Transverse colon (tissue), 4 donors: ENCODE data around the gene ASXL1. TPM values are rescaled to one million over a fixed set of nuclear protein-coding genes. Genes with fewer than 3 reads are reported as not detected.

Experiments
- DNase-seq: peaks from one replicate; pipeline ENCODE4 v3.0.0-alpha.2; 2019
- H3K27ac ChIP-seq, 4 donors: fragments of 200-600 bp; sonication (generic); 2 replicates each; pipeline ENCODE4 v1.5.1; 2016 to 2018; ENCODE audit warnings: inconsistent platforms in 4 of 4
- H3K27me3 ChIP-seq: fragments of 200-600 bp; sonication (generic); 2 replicates; pipeline ENCODE4 v1.5.1; 2017; ENCODE audit warnings: inconsistent platforms
- H3K36me3 ChIP-seq, 4 donors: fragments of 200-600 bp; sonication (generic); 2 replicates each; pipeline ENCODE4 v1.5.1; 2017 to 2019; ENCODE audit warnings: inconsistent platforms in 4 of 4
- H3K4me1 ChIP-seq, 4 donors: fragments of 200-600 bp; sonication (generic); 2 replicates each; pipeline ENCODE4 v1.5.1; 2017 to 2020; ENCODE audit warnings: inconsistent platforms in 4 of 4
- H3K4me3 ChIP-seq, 4 donors: fragments of 200-600 bp; sonication (generic); 1 replicate in 1 of 4; 2 replicates in 3 of 4; pipeline versions ENCODE4 v1.5.1 to v1.6.1; 2017 to 2019; ENCODE audit warnings: inconsistent platforms in 4 of 4
- H3K9me3 ChIP-seq, 2 donors: fragments of 200-600 bp; sonication (generic); 2 replicates each; pipeline ENCODE4 v1.5.1; 2017 to 2019; ENCODE audit warnings: inconsistent platforms in 2 of 2
- CTCF ChIP-seq, 5 experiments: fragments of 200-600 bp in 3 of 5; fragments of 450-650 bp in 2 of 5; sonication (generic) in 3 of 5; IDR thresholded peaks; 1 replicate in 2 of 5; 2 replicates in 3 of 5; pipeline ENCODE4 v1.5.1; 2016 to 2017; ENCODE audit warnings: antibody characterized with exemption in 5 of 5, inconsistent platforms in 3 of 5, mild to moderate bottlenecking in 2 of 5, moderate library complexity in 1 of 5
- EP300 ChIP-seq: sonication (generic); formaldehyde crosslinking; IDR thresholded peaks from one replicate; pipeline ENCODE4 v1.6.1; 2017; ENCODE audit warnings: antibody characterized with exemption, low read depth
- POLR2A ChIP-seq: fragments of 450-650 bp; IDR thresholded peaks from one replicate; pipeline ENCODE4 v1.6.1; 2016; ENCODE audit warnings: antibody characterized with exemption, mild to moderate bottlenecking, moderate library complexity
- POLR2AphosphoS5 ChIP-seq, 3 donors: sonication (generic); formaldehyde crosslinking; IDR thresholded peaks; one replicate each; pipeline ENCODE4 v1.6.1; 2016; ENCODE audit warnings: antibody characterized with exemption in 3 of 3
- WGBS, 2 donors: methylation state at CpG; one replicate each; pipeline ENCODE4 v1.1.5; 2018; ENCODE audit warnings: low coverage in 1 of 2; 5-methylcytosine and 5-hydroxymethylcytosine counted together
- in situ Hi-C, 4 donors: fragments of 200-750 bp; cut with MboI; loops; one replicate each; pipeline versions ENCODE4 v1.15.0 to v1.15.1; 2017; ENCODE audit warnings: low sequenced_read_pairs in 3 of 4, low pct_ligation_motif_present in 1 of 4, low pct_unique_long_range_greater_than_20kb in 1 of 4
- intact Hi-C: fragments of 100-400 bp; cut with DNase I; formaldehyde crosslinking; loops from one replicate; pipeline ENCODE4 v1.15.1; 2023; ENCODE audit warnings: low total_unique reads
- total RNA-seq, 4 donors: library from RNA; depleted of rRNA; stranded (reverse); fragments of >200 nt; gene quantifications; one replicate each; pipeline ENCODE4 v1.1.0, GENCODE V29; 2016

The ASXL1 gene
- total RNA-seq, 4 donors from 2014 or later, result 39.6 to 293 (median 92.8) TPM

DNA sequence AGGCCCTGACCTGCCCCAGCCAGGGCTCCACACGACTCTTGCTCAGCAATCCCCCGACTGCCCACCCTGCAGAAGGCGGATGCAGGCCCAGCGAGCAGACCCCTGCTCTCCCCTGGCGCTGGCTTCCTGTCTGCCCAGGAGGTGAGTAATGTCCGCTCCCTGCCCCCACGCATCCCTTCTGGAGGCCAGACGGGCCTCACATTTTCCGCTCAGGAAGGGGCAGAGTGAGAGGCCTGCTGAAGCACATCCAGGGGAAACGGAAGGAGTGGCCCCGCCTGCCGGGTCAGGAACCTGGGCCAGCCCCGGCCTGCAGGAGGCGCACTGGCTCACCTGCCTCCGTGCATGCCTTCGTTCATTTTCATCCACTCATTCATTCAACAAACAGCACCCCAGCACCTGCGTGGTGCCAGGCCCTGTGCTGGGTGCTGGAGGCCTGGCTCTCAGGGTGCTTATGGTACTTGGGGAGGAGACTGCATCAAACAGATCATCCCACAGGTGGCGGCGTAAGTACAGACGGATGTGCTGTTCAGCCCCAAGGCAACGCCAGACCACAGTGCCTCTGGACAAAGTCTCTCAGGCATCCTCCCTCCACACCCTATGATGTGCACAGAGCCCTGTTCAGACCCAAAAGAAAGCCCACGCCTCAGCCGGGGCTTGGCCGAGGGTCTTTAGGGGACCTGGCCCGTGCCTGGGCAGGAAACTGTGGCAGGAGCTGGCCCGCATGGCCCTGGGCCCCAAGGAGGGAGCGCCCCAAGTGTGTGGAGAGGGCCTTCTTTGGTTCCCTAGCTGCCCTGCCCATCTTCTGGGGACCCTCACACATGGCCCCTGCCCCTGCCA is 112.1 kb downstream of the ASXL1 start:
- Histone ChIP-seq H3K4me1 (peaks cover 70 to 98% (median 84%) of the 10 kb centered on the region in 4 donors), H3K27me3 (no peaks in the 10 kb centered on the region), H3K36me3 (no peaks in the 10 kb centered on the region), H3K9me3 (no peaks in the 10 kb centered on the region), H3K4me3 (no peak overlapping the region), H3K27ac (peak overlapping the region; percentile 87 to 96 (median 95))
- intact Hi-C loops (no loop called here), in situ Hi-C loops (no loop called here)
- peak; percentile 53 for DNase-seq
- peak; percentile 38 to 59 (median 40) for TF ChIP-seq CTCF (IDR thresholded peaks at IDR 0.05)
- TF ChIP-seq POLR2A, result no peak
- peak in 2 of 3 donors; percentile 13 to 24 for TF ChIP-seq POLR2AphosphoS5 (IDR thresholded peaks at IDR 0.05)
- 0 to 64% methylated on average over 1 to 24 of the region's 27 CpGs for WGBS, 2 donors

- intact Hi-C loops (no loop called here), in situ Hi-C loops (no loop called here)
- no peaks in the 10 kb centered on the region for H3K9me3 ChIP-seq
- no peak for TF ChIP-seq POLR2AphosphoS5 (IDR thresholded peaks at IDR 0.05)
- no peak for TF ChIP-seq EP300
- TF ChIP-seq POLR2A, result no peak
- TF ChIP-seq CTCF (IDR thresholded peaks at IDR 0.05), result no peak
- no peak for DNase-seq
- H3K4me3 ChIP-seq, result no peak overlapping the region
- no peaks in the 10 kb centered on the region for H3K36me3 ChIP-seq
- no peaks in the 10 kb centered on the region for H3K27me3 ChIP-seq
- H3K4me1 ChIP-seq, result peaks cover 69 to 98% (median 84%) of the 10 kb centered on the region in 4 donors
- peak overlapping the region; percentile 87 to 96 (median 95) for H3K27ac ChIP-seq
- WGBS, 2 donors, result 78% methylated on average over 9 of the region's 9 CpGs; no CpG with 5 or more reads in 1 of the 2 donors
Measured at GRCh38 chr20:32470940-32471339, 112.8 kb downstream of the ASXL1 start.

GRCh38 chr20:32472581-32473207 is 114.6 kb downstream of the ASXL1 start:
- peak overlapping the region in 2 of 4 donors; percentile 31 to 45 for H3K4me3 ChIP-seq
- no peaks in the 10 kb centered on the region for H3K36me3 ChIP-seq
- no peaks in the 10 kb centered on the region for H3K9me3 ChIP-seq
- H3K27me3 ChIP-seq, result no peaks in the 10 kb centered on the region
- WGBS, 2 donors, result 83% methylated on average over 5 of the region's 6 CpGs; no CpG with 5 or more reads in 1 of the 2 donors
- TF ChIP-seq EP300 (no peak), POLR2A (no peak), POLR2AphosphoS5 (IDR thresholded peaks at IDR 0.05) (no peak), CTCF (IDR thresholded peaks at IDR 0.05) (no peak)
- DNase-seq, result no peak
- in situ Hi-C loops, result no loop called here
- intact Hi-C loops, result no loop called here
- peaks cover 68 to 98% (median 84%) of the 10 kb centered on the region in 4 donors for H3K4me1 ChIP-seq
- H3K27ac ChIP-seq, result peak overlapping the region; percentile 93 to 97 (median 96)

DNA sequence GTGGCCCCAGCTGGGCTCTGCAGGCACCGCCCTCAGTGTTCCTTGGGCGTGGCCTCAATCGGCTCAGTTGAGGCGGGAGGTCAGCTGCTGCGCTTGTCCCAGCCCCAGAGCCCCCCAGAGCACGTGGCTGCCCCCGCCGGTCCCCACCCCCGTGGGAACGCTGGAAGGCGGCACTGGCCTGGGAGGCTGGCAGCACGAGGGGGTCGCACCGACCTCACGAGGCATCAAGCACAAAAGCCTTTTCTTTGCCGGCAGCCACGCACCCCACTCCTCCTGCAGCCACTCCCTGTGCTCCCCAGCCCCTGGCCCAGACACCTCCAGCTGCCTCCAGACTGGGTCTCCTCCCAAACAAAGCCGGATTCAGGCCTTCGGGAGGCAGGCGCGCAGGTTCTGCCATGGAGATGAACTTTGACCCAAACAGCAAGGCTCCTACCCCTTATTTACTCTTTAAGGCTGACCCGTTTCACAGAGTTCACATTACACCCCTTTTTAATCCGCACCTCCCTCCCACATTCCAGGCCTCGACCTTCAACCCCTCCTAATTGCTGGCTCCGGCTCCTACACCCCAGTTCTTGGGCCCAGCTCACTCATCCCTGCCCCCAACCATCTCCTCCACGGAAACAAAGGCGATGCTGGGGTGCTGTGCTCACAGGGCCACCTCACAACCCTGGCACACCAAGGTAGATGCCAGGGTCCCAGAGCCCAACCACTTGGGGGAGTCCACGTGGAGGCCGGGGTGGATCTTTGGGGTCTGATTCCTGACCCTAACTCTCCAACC is 115.3 kb downstream of the ASXL1 start:
- peak; percentile 60 for DNase-seq
- H3K4me1 ChIP-seq, result peaks cover 63 to 98% (median 83%) of the 10 kb centered on the region in 4 donors
- in situ Hi-C loops (no loop called here), intact Hi-C loops (no loop called here)
- H3K27ac ChIP-seq, result peak overlapping the region; percentile 93 to 97 (median 96)
- 39% methylated on average over 28 of the region's 29 CpGs; no CpG with 5 or more reads in 1 of the 2 donors for WGBS, 2 donors
- H3K9me3 ChIP-seq, result no peaks in the 10 kb centered on the region
- no peaks in the 10 kb centered on the region for H3K27me3 ChIP-seq
- H3K36me3 ChIP-seq, result no peaks in the 10 kb centered on the region
- TF ChIP-seq POLR2A (no peak), EP300 (no peak), POLR2AphosphoS5 (IDR thresholded peaks at IDR 0.05) (no peak), CTCF (IDR thresholded peaks at IDR 0.05) (no peak)
- H3K4me3 ChIP-seq, result peak overlapping the region in 2 of 4 donors; percentile 31 to 45
